Erythroblast (primary cell): ENCODE measurements around the gene ZBTB17.

Experiments used
- GATA1 ChIP-seq: IDR thresholded peaks from 2 replicates; pipeline ENCODE4 v1.6.1; 2011; ENCODE audit warnings: low read depth, mild to moderate bottlenecking, control low read depth, low read length, moderate library complexity
- POLR2A ChIP-seq: IDR thresholded peaks from 2 replicates; pipeline ENCODE4 v1.6.1; 2011; ENCODE audit warnings: mild to moderate bottlenecking, low read length

- TF ChIP-seq POLR2A, result no peak
- TF ChIP-seq GATA1, result no peak
Measured at GRCh38 chr1:15939181-15940109, 36.5 kb downstream of the ZBTB17 start.
